CD14-positive monocyte (primary cell): ENCODE data around the gene CNTN4. TPM values are rescaled to one million over a fixed set of nuclear protein-coding genes. Genes with fewer than 3 reads are reported as not detected.

Experiments
- DNase-seq, 3 donors: peaks; one replicate each; pipeline ENCODE4 v3.0.0-alpha.2; 2011 to 2022
- H2AFZ ChIP-seq: 2 replicates; pipeline ENCODE4 v1.6.0; 2012; ENCODE audit warnings: mild to moderate bottlenecking, low read depth, low read length, inconsistent platforms; ENCODE audit not compliant: insufficient read depth, poor library complexity, severe bottlenecking
- H3K27ac ChIP-seq, 2 donors: 1 replicate in 1 of 2; 2 replicates in 1 of 2; pipeline ENCODE4 v1.5.1; 2012 to 2013; ENCODE audit warnings: low read length in 2 of 2, control low read depth in 1 of 2, inconsistent platforms in 1 of 2, low read depth in 1 of 2, mild to moderate bottlenecking in 1 of 2
- H3K27me3 ChIP-seq, 2 donors: one replicate each; pipeline versions ENCODE4 v1.6.0 to v1.6.1; 2011 to 2013; ENCODE audit warnings: low read length in 2 of 2; ENCODE audit not compliant: control insufficient read depth in 2 of 2, insufficient read depth in 2 of 2
- H3K36me3 ChIP-seq, 2 donors: replicated peaks in 1 of 2; 1 replicate in 1 of 2; 2 replicates in 1 of 2; pipeline versions ENCODE4 v1.5.1 to v1.6.1; 2012 to 2013; ENCODE audit warnings: low read length in 2 of 2, control low read depth in 1 of 2, inconsistent platforms in 1 of 2, mild to moderate bottlenecking in 1 of 2; ENCODE audit not compliant: insufficient read depth in 2 of 2, control insufficient read depth in 1 of 2
- H3K4me1 ChIP-seq, 2 donors: 1 replicate in 1 of 2; 2 replicates in 1 of 2; pipeline versions ENCODE4 v1.5.1 to v1.6.1; 2012 to 2013; ENCODE audit warnings: low read length in 2 of 2, control low read depth in 1 of 2, inconsistent platforms in 1 of 2, mild to moderate bottlenecking in 1 of 2, moderate library complexity in 1 of 2; ENCODE audit not compliant: insufficient read depth in 2 of 2, control insufficient read depth in 1 of 2
- H3K4me2 ChIP-seq: replicated peaks from 2 replicates; pipeline ENCODE3; 2012; ENCODE audit warnings: low read length, moderate library complexity, mild to moderate bottlenecking; ENCODE audit not compliant: poor library complexity, severe bottlenecking; ENCODE audit errors: extremely low read depth
- H3K4me3 ChIP-seq, 3 experiments: fragments of 200-600 bp in 1 of 3; sonication (generic) in 1 of 3; replicated peaks in 1 of 3; 1 replicate in 2 of 3; 2 replicates in 1 of 3; pipeline ENCODE4 v1.5.1; 2011 to 2013; ENCODE audit warnings: low read length in 3 of 3, mild to moderate bottlenecking in 3 of 3, control low read depth in 2 of 3, low read depth in 2 of 3, inconsistent platforms in 1 of 3, moderate library complexity in 1 of 3
- H3K79me2 ChIP-seq: 2 replicates; pipeline ENCODE4 v1.6.0; 2012; ENCODE audit warnings: mild to moderate bottlenecking, control low read depth, inconsistent platforms, low read length, moderate library complexity; ENCODE audit not compliant: insufficient read depth
- H3K9ac ChIP-seq: 2 replicates; pipeline ENCODE4 v1.6.0; 2017; ENCODE audit warnings: low read length, mild to moderate bottlenecking; ENCODE audit not compliant: insufficient read depth, poor library complexity, severe bottlenecking
- H3K9me3 ChIP-seq, 2 donors: replicated peaks in 1 of 2; 1 replicate in 1 of 2; 2 replicates in 1 of 2; pipeline versions ENCODE4 v1.5.1 to v1.6.1; 2012 to 2013; ENCODE audit warnings: low read length in 2 of 2, control low read depth in 1 of 2; ENCODE audit not compliant: control insufficient read depth in 1 of 2, insufficient read depth in 1 of 2
- H4K20me1 ChIP-seq: 2 replicates; pipeline ENCODE4 v1.6.0; 2012; ENCODE audit warnings: mild to moderate bottlenecking, low read length, control low read depth, moderate library complexity; ENCODE audit not compliant: insufficient read depth
- H3K27ac Mint-ChIP-seq, 7 donors: one replicate each; pipeline ENCODE4 v1.8.0; 2020; ENCODE audit warnings: mild to moderate bottlenecking in 7 of 7, mixed read lengths in 7 of 7, moderate library complexity in 6 of 7, inconsistent platforms in 2 of 7
- H3K27me3 Mint-ChIP-seq, 3 donors: one replicate each; pipeline ENCODE4 v1.8.0; 2021 to 2022; ENCODE audit warnings: low read depth in 3 of 3, mild to moderate bottlenecking in 3 of 3, mixed read lengths in 3 of 3, moderate library complexity in 3 of 3, inconsistent platforms in 1 of 3
- H3K36me3 Mint-ChIP-seq, 2 donors: one replicate each; pipeline ENCODE4 v1.8.0; 2020; ENCODE audit warnings: mixed read lengths in 2 of 2, inconsistent platforms in 1 of 2, mild to moderate bottlenecking in 1 of 2
- H3K4me1 Mint-ChIP-seq: one replicate; pipeline ENCODE4 v1.8.0; 2020; ENCODE audit warnings: mild to moderate bottlenecking, mixed read lengths
- H3K4me3 Mint-ChIP-seq, 2 donors: one replicate each; pipeline ENCODE4 v1.8.0; 2020; ENCODE audit warnings: mild to moderate bottlenecking in 2 of 2, mixed read lengths in 2 of 2, moderate library complexity in 1 of 2
- H3K9me3 Mint-ChIP-seq, 7 donors: one replicate each; pipeline ENCODE4 v1.8.0; 2020 to 2022; ENCODE audit warnings: mixed read lengths in 7 of 7, mild to moderate bottlenecking in 6 of 7, moderate library complexity in 6 of 7, inconsistent platforms in 2 of 7
- CTCF ChIP-seq: fragments of 200-600 bp; IDR thresholded peaks from one replicate; pipeline ENCODE4 v1.8.0; 2022; ENCODE audit warnings: antibody characterized with exemption, mild to moderate bottlenecking
- WGBS: methylation state at CpG from one replicate; pipeline ENCODE4 v1.1.5; 2013; ENCODE audit warnings: missing lambda C conversion rate; ENCODE audit not compliant: insufficient coverage; 5-methylcytosine and 5-hydroxymethylcytosine counted together
- intact Hi-C, 2 donors: fragments of 100-400 bp; cut with micrococcal nuclease; formaldehyde crosslinking; loops; one replicate each; pipeline versions ENCODE4 v1.15.0 to v1.15.1; 2023
- polyA plus RNA-seq, 3 donors: library from polyadenylated mRNA; depleted of rRNA in 1 of 3; unstranded in 2 of 3; stranded (reverse) in 1 of 3; fragments of 300-500 nt in 2 of 3; fragments of >200 nt in 1 of 3; fragmentation: Illumina TruSeq in 2 of 3; gene quantifications; 1 replicate in 2 of 3; 2 replicates in 1 of 3; pipeline ENCODE4 v1.2.3, GENCODE V29; 2012 to 2021

The CNTN4 gene
- polyA plus RNA-seq, 3 donors = not detected

GRCh38 chr3:2851361-2851760 lies 752.7 kb downstream of the CNTN4 start:
- Mint-ChIP-seq H3K9me3 (peaks cover 2 to 13% (median 4%) of the 10 kb centered on the region in 7 donors), H3K36me3 (no peaks in the 10 kb centered on the region), H3K4me3 (no peak overlapping the region), H3K4me1 (no peaks in the 10 kb centered on the region), H3K27ac (no peak overlapping the region), H3K27me3 (no peaks in the 10 kb centered on the region)
- Histone ChIP-seq H3K4me3 (no peak overlapping the region), H3K4me2 (no peak overlapping the region), H3K27me3 (no peaks in the 10 kb centered on the region), H4K20me1 (no peaks in the 10 kb centered on the region), H3K9me3 (peaks cover 8 to 15% of the 10 kb centered on the region in 2 donors), H3K4me1 (no peaks in the 10 kb centered on the region), H3K36me3 (no peaks in the 10 kb centered on the region), H3K79me2 (no peaks in the 10 kb centered on the region), H3K9ac (no peak overlapping the region), H3K27ac (no peak overlapping the region), H2AFZ (no peak overlapping the region)
- TF ChIP-seq CTCF = no peak
- no peak for DNase-seq
- 50% methylated on average over 1 of the region's 3 CpGs for WGBS
- intact Hi-C loops = no loop called here

- H3K27me3 Mint-ChIP-seq = peaks cover 0 to 1% (median 0%) of the 10 kb centered on the region in 3 donors
- H3K4me3 Mint-ChIP-seq = no peak overlapping the region
- no peaks in the 10 kb centered on the region for H3K79me2 ChIP-seq
- H3K27ac ChIP-seq = no peak overlapping the region
- peaks cover 2 to 10% (median 3%) of the 10 kb centered on the region in 7 donors for H3K9me3 Mint-ChIP-seq
- no peak overlapping the region for H3K4me2 ChIP-seq
- H3K9ac ChIP-seq = no peak overlapping the region
- H4K20me1 ChIP-seq = no peaks in the 10 kb centered on the region
- WGBS = no CpG with 5 or more reads among the region's 1 CpG
- H3K4me1 ChIP-seq = no peaks in the 10 kb centered on the region
- no peak overlapping the region for H3K4me3 ChIP-seq
- H3K36me3 ChIP-seq = no peaks in the 10 kb centered on the region
- no peaks in the 10 kb centered on the region for H3K36me3 Mint-ChIP-seq
- intact Hi-C loops = no loop called here
- no peak for TF ChIP-seq CTCF
- no peaks in the 10 kb centered on the region for H3K4me1 Mint-ChIP-seq
- DNase-seq = no peak
- H3K9me3 ChIP-seq = peaks cover 8 to 11% of the 10 kb centered on the region in 2 donors
- H3K27me3 ChIP-seq = no peaks in the 10 kb centered on the region
- no peak overlapping the region for H2AFZ ChIP-seq
- H3K27ac Mint-ChIP-seq = no peak overlapping the region
Measured at GRCh38 chr3:2851835-2852234, 753.2 kb downstream of the CNTN4 start.
